A549 (cell line): ENCODE results near the gene PPIP5K1.

ENCODE experiments used
- CEBPB ChIP-seq, 2 experiments: fragments of >200 bp in 1 of 2; sonication (Bioruptor Twin) in 1 of 2; formaldehyde crosslinking in 1 of 2; IDR thresholded peaks; 2 replicates each; pipeline ENCODE4 v1.6.1; 2012 to 2016
- EP300 ChIP-seq, 2 experiments: fragments of >200 bp; sonication (Bioruptor Twin); formaldehyde crosslinking; IDR thresholded peaks; 2 replicates in 1 of 2; 3 replicates in 1 of 2; pipeline ENCODE4 v1.6.1; 2016 to 2017
- FOSB ChIP-seq: fragments of 250-450 bp; sonication (Bioruptor Pico); IDR thresholded peaks from 2 replicates; pipeline ENCODE4 v1.5.0; 2020; ENCODE audit warnings: mild to moderate bottlenecking, moderate library complexity
- TF ChIP-seq, protein P1 (sequence below): fragments of >200 bp; sonication (Bioruptor Twin); formaldehyde crosslinking; IDR thresholded peaks from 3 replicates; pipeline ENCODE4 v1.5.1; 2016
- TF ChIP-seq, protein P2 (sequence below): fragments of 200-600 bp; sonication (generic); IDR thresholded peaks from 2 replicates; pipeline ENCODE4 v1.6.1; 2016; ENCODE audit warnings: antibody characterized with exemption, mild to moderate bottlenecking, moderate library complexity
- TF ChIP-seq, protein P3 (sequence below): fragments of 150-350 bp; IDR thresholded peaks from 2 replicates; pipeline ENCODE4 v1.6.1; 2014; ENCODE audit warnings: low read depth, mild to moderate bottlenecking, low read length

DNA sequence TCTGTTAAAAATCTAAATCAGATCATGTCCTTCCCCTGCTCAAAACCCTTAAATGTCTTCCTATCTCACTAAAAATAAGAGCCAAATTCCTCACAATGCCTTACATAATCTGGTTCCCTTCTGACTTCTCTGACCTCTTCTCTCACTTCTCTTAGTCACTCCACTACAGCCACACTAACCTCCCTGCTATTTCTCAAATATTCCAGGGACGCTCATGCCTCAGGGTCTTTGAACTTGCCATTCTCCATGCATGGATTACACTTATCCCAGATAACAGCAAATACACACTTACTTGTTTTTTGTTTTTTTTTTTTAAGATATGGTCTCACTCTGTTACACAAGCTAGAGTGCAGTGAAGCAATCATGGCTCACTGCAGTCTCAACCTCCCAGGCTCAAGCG is 105.6 kb downstream of the PPIP5K1 start:
- no peak for TF ChIP-seq EP300 (IDR thresholded peaks at IDR 0.05)
- TF ChIP-seq, protein P1, sequence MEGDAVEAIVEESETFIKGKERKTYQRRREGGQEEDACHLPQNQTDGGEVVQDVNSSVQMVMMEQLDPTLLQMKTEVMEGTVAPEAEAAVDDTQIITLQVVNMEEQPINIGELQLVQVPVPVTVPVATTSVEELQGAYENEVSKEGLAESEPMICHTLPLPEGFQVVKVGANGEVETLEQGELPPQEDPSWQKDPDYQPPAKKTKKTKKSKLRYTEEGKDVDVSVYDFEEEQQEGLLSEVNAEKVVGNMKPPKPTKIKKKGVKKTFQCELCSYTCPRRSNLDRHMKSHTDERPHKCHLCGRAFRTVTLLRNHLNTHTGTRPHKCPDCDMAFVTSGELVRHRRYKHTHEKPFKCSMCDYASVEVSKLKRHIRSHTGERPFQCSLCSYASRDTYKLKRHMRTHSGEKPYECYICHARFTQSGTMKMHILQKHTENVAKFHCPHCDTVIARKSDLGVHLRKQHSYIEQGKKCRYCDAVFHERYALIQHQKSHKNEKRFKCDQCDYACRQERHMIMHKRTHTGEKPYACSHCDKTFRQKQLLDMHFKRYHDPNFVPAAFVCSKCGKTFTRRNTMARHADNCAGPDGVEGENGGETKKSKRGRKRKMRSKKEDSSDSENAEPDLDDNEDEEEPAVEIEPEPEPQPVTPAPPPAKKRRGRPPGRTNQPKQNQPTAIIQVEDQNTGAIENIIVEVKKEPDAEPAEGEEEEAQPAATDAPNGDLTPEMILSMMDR = no peak
- no peak for TF ChIP-seq FOSB (CRISPR knock-in tag)
- TF ChIP-seq CEBPB (IDR thresholded peaks at IDR 0.05) = no peak
- TF ChIP-seq, protein P2, sequence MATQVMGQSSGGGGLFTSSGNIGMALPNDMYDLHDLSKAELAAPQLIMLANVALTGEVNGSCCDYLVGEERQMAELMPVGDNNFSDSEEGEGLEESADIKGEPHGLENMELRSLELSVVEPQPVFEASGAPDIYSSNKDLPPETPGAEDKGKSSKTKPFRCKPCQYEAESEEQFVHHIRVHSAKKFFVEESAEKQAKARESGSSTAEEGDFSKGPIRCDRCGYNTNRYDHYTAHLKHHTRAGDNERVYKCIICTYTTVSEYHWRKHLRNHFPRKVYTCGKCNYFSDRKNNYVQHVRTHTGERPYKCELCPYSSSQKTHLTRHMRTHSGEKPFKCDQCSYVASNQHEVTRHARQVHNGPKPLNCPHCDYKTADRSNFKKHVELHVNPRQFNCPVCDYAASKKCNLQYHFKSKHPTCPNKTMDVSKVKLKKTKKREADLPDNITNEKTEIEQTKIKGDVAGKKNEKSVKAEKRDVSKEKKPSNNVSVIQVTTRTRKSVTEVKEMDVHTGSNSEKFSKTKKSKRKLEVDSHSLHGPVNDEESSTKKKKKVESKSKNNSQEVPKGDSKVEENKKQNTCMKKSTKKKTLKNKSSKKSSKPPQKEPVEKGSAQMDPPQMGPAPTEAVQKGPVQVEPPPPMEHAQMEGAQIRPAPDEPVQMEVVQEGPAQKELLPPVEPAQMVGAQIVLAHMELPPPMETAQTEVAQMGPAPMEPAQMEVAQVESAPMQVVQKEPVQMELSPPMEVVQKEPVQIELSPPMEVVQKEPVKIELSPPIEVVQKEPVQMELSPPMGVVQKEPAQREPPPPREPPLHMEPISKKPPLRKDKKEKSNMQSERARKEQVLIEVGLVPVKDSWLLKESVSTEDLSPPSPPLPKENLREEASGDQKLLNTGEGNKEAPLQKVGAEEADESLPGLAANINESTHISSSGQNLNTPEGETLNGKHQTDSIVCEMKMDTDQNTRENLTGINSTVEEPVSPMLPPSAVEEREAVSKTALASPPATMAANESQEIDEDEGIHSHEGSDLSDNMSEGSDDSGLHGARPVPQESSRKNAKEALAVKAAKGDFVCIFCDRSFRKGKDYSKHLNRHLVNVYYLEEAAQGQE = no peak
- TF ChIP-seq, protein P3, sequence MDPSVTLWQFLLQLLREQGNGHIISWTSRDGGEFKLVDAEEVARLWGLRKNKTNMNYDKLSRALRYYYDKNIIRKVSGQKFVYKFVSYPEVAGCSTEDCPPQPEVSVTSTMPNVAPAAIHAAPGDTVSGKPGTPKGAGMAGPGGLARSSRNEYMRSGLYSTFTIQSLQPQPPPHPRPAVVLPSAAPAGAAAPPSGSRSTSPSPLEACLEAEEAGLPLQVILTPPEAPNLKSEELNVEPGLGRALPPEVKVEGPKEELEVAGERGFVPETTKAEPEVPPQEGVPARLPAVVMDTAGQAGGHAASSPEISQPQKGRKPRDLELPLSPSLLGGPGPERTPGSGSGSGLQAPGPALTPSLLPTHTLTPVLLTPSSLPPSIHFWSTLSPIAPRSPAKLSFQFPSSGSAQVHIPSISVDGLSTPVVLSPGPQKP = no peak
